Renal cortex interstitium (tissue), 11 donors: ENCODE measurements around the gene TGFBR2. TPM values are rescaled to one million over a fixed set of nuclear protein-coding genes. Genes with fewer than 3 reads are reported as not detected.
A peak's percentile ranks its signal among the peaks of the same experiment; 100 is the strongest.

Source experiments
- DNase-seq, 11 donors: peaks; one replicate each; pipeline ENCODE4 v3.0.0-alpha.2; 2013; ENCODE audit warnings: low read depth in 9 of 11, low spot score in 4 of 11; ENCODE audit errors: extremely low read depth in 1 of 11
- polyA plus RNA-seq, 3 donors: library from polyadenylated mRNA; unstranded; fragments of 120-200 nt; gene quantifications; one replicate each; pipeline ENCODE4 v1.2.1, GENCODE V29; 2013; ENCODE audit not compliant: insufficient read length in 3 of 3

The TGFBR2 gene
- polyA plus RNA-seq, 3 donors: 89.0 to 117 (median 96.9) TPM

- DNase-seq: no peak
Measured at GRCh38 chr3:30713885-30714503, 107.6 kb downstream of the TGFBR2 start.

- no peak for DNase-seq
Measured at GRCh38 chr3:30719536-30719935, 113.1 kb downstream of the TGFBR2 start.

GRCh38 chr3:30720586-30721313 is 114.3 kb downstream of the TGFBR2 start:
- peak in 2 of 11 donors; percentile 12 for DNase-seq

GRCh38 chr3:30721314-30721634 is 114.9 kb downstream of the TGFBR2 start:
- DNase-seq: no peak

- no peak for DNase-seq
Measured at GRCh38 chr3:30723211-30723610, 116.8 kb downstream of the TGFBR2 start.

GRCh38 chr3:30724863-30725262 is 118.5 kb downstream of the TGFBR2 start:
- DNase-seq: no peak

- no peak for DNase-seq
Measured at GRCh38 chr3:30728143-30728542, 121.7 kb downstream of the TGFBR2 start.

GRCh38 chr3:30729512-30729911 is 123.1 kb downstream of the TGFBR2 start:
- no peak for DNase-seq

- no peak for DNase-seq
Measured at GRCh38 chr3:30729936-30730335, 123.5 kb downstream of the TGFBR2 start.

- no peak for DNase-seq
Measured at GRCh38 chr3:30730967-30731366, 124.6 kb downstream of the TGFBR2 start.

- no peak for DNase-seq
Measured at GRCh38 chr3:30733209-30733608, 126.8 kb downstream of the TGFBR2 start.

GRCh38 chr3:30733696-30734095 is 127.3 kb downstream of the TGFBR2 start:
- no peak for DNase-seq

GRCh38 chr3:30737743-30738499 is 131.5 kb downstream of the TGFBR2 start:
- no peak for DNase-seq

GRCh38 chr3:30738605-30739004 is 132.2 kb downstream of the TGFBR2 start:
- no peak for DNase-seq

GRCh38 chr3:30741889-30742288 is 135.5 kb downstream of the TGFBR2 start:
- no peak for DNase-seq

GRCh38 chr3:30742796-30743619 is 136.6 kb downstream of the TGFBR2 start:
- DNase-seq: no peak
